GM18870 (cell line): Measurements from ENCODE around the gene HINT3.
"Not testable (repeated sequence)": the region's sequence is repeated elsewhere in the genome, so short reads cannot be mapped to it uniquely, and the experiment has no call there.

Experiments used
- ATAC-seq: cut with Tn5 transposase; IDR thresholded peaks from one replicate; pipeline ENCODE4 v1.9.1; 2021; ENCODE audit warnings: moderate library complexity; ENCODE audit not compliant: unreplicated experiment

HINT3 gene

DNA sequence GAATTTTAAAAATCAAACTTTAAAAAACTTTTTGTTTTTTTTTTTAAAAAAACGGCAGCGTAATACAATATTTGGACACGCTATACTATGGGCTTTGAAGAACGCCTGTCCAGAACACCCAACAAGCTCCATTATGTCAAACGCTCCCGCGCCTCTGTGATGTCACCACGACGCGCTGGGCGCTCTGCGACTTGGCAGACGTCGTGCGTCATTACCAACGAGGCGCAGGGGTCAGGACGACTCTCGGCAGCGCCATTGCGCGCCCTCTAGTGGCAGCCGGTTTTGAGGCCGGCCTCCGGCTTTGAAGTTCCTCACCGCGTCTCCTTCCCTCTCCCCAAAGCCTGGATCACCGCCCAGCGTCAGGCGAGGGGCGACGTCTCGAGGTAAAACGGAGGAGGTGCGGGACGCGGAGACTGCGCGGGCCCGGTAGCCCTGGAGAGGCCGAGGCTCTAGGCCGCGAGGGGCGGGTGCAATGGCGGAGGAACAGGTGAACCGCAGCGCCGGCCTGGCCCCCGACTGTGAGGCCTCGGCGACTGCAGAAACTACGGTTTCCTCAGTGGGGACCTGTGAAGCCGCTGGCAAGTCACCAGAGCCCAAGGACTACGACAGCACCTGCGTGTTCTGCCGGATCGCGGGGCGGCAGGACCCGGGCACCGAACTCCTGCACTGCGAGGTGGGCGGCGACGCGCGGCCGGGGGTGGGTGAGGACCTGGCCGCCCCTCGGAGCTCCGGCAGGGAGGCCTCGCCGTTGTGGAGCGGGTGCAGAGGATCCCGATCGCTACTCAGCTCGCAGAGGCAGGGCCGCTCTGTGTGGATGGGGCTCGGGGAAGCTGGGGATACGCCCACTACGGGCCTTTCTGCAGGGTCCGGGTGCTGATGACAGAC, at the start of gene HINT3:
TSS of gene HINT3 (plus strand) at position 265 of the 885 bp plus-strand sequence. CDS start at position 473, 208 bp downstream.
- peak; percentile 87 for ATAC-seq

- peak; percentile 100 for ATAC-seq
Observed at GRCh38 chr6:125910527-125910926, 46.0 kb upstream of the HINT3 start.

GRCh38 chr6:125911051-125911451, 45.5 kb upstream of the HINT3 start:
- not testable (repeated sequence) for ATAC-seq

GRCh38 chr6:125912430-125912829, 44.1 kb upstream of the HINT3 start:
- not testable (repeated sequence) for ATAC-seq

DNA sequence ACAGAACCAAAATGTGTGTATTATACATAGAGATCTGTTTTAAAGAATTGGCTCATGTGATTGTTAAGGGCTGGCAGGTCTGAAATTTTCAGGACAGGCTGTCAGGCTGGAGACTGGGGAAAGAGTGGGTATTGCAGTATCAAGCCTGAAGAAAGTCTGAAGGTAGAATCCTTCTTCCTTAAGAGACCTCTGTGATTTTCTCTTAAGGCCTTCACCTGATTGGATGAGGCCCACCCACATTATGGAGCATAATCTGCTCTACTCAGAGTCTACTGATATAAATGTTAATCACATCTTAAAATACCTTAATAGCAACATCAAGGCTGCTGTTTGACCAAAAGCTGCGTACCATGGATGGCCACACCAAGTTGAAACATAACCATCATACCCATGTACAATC, 43.4 kb upstream of the HINT3 start:
- ATAC-seq: no peak

- no peak for ATAC-seq
Observed at GRCh38 chr6:125913864-125914351, 42.7 kb upstream of the HINT3 start.

DNA sequence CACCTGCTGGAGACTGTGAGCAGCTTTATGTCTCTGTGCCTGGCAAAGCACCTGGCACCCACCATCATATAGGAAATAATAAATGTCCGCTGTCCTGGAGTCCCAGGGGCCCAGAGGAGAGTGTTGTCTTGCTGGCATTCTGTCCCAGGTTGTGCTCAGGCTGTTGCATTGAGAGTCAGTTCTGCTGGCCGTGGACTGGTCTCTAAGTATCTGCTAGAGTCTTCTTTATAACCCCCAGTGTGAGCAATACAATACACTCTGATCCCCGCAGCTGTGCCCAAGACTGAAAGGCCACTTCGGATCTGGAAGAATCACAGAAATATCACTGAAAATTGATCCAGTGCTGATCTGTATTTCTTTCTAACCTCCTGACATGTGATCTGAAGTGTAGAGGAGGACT, 38.3 kb upstream of the HINT3 start:
- ATAC-seq: no peak

DNA sequence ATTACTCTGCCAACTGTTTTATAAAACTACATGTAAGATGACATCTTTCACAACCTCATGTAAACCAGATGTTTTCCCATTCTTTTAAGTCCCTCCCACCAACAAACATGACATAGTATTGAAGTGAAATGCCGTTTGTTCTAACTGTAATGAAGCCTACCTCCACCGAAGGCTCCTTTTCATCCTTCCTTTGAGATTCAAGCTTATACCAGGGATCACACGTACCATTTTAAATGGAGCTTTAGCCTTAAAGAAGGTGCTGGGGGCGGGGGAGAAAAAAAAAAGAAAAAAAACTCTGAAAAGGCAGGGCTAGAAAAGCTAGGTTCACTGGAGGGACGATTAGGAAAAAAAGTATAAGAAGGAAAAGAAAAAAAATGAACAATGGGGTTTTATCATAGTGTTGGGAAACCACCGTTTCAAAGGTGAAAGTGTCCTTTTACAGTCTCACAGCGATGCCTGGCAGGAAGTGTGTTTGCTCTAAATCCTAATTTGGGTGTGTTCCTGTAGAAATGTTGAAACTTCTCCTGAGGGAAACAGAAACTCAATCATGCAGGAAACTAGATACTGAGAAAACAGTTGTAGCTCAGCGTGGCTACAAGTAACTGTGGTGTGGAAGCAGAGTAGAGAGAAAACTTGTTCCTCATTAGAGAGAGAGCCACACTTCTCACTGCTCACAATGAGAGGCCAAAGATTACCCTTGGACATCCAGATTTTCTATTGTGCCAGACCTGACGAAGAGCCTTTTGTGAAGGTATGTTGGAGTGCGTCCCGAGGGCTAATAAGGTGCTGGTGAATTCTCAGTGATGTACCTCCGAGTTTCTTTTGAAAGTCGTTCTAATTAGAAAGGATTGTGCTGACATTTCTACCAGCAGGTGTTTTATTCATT, 37.6 kb upstream of the HINT3 start:
- peak; percentile 99 for ATAC-seq

- no peak for ATAC-seq
Observed at GRCh38 chr6:125919618-125920017, 37.0 kb upstream of the HINT3 start.

DNA sequence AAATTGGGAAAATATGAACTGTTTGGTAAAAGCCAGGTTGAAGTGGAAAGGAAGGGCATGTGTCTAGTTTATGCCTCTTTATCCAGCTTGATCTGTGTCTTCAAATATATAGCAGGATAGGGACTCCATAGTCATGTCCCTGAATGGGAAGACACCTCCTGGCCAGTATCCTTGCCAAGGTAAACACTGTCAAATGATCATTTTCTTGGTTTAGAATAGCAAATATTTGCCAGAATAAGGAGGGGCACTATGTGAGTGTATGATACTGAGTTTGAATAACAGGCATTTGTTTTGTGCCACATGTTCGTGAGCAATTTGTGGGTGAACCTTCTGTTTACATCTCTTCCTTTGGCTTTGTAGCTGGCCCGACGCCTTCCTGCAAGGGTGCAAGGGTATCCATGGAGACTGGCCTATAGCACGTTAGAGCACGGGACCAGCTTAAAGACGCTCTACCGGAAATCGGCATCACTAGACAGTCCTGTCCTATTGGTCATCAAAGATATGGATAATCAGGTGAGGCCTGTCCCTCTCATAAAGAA, 34.2 kb upstream of the HINT3 start:
- ATAC-seq: no peak

DNA sequence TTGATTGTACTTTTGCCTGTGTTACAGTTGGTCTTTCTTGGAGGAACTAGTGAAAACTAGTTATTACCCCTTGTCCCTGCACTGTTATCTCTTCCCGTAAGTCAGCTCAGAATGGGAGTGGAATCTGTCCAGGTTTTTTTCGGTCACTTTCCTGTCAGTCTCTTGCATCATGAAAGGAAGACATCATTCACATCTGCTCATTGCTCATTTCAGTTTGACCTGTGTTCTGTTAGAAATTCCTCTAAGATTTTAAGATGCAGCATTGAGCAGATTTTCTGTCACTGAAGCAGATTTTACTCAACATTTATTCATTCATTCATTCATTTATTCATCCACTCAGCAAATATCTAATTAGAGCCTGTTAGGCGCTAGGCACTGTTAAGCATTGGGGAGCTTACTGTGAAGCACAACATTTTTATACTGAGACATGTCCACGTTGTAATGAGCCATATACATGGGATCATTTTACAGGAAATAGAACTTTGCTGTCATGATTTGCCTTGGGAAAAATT, 33.1 kb upstream of the HINT3 start:
- ATAC-seq: no peak

DNA sequence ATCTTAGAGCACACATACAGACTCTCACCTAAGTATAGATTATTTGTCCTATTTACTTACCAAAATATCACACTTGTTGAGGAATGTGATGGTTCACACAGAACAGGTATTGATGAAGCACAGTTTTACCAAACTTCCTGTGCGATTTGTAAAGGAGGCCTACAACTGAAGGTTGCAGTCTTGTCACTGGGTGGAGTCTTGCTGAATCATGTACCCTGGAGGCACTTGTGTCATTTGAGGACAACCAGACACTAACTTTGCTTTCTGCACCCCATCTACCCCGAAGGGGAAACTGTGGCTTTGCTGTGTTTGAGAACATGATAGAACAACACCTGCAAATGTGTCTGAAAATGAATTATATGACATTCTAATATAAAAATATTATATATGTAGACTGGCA, 32.4 kb upstream of the HINT3 start:
- no peak for ATAC-seq

GRCh38 chr6:125924697-125925358, 31.7 kb upstream of the HINT3 start:
- no peak for ATAC-seq

GRCh38 chr6:125926711-125927110, 29.9 kb upstream of the HINT3 start:
- ATAC-seq: no peak

- no peak for ATAC-seq
Observed at GRCh38 chr6:125927761-125928160, 28.8 kb upstream of the HINT3 start.

- no peak for ATAC-seq
Observed at GRCh38 chr6:125930765-125931418, 25.7 kb upstream of the HINT3 start.

GRCh38 chr6:125931733-125932450, 24.7 kb upstream of the HINT3 start:
- ATAC-seq: peak; percentile 81

- peak; percentile 14 for ATAC-seq
Observed at GRCh38 chr6:125932451-125932795, 24.1 kb upstream of the HINT3 start.

- ATAC-seq: not testable (repeated sequence)
Observed at GRCh38 chr6:125935520-125935919, 21.1 kb upstream of the HINT3 start.
